ENCODE measurements around the gene PANK1.

DNA sequence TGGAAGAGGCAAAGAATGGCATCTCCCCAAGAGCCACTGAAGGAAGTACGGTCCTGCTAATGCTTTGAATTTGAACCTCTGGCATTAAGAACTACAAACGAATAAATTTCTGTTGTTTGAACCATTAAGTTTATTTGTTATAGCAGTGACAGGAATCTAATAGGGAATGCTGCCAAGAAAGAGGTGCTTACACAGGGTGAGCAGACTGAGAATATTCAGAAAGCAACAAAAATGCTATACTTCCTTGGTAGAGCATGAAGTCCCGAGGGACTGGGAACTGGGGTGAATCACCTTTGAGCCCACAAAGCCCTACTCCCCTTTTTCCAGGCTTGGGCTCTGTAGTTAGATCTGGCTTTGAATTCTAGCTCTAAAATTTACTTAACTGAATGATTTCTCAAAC lies 45.0 kb downstream of the PANK1 start:
- TF ChIP-seq, protein P1, sequence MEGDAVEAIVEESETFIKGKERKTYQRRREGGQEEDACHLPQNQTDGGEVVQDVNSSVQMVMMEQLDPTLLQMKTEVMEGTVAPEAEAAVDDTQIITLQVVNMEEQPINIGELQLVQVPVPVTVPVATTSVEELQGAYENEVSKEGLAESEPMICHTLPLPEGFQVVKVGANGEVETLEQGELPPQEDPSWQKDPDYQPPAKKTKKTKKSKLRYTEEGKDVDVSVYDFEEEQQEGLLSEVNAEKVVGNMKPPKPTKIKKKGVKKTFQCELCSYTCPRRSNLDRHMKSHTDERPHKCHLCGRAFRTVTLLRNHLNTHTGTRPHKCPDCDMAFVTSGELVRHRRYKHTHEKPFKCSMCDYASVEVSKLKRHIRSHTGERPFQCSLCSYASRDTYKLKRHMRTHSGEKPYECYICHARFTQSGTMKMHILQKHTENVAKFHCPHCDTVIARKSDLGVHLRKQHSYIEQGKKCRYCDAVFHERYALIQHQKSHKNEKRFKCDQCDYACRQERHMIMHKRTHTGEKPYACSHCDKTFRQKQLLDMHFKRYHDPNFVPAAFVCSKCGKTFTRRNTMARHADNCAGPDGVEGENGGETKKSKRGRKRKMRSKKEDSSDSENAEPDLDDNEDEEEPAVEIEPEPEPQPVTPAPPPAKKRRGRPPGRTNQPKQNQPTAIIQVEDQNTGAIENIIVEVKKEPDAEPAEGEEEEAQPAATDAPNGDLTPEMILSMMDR (IDR thresholded peaks at IDR 0.05): no peak
- no peak for TF ChIP-seq POLR2A (IDR thresholded peaks at IDR 0.05)

Measured in testis (tissue), 2 donors.